H1 (cell line): Measurements from ENCODE around the gene VWF. TPM values are rescaled to one million over a fixed set of nuclear protein-coding genes. Genes with fewer than 3 reads are reported as not detected.

Experiments used
- CTCF ChIA-PET: fragments of 300-600 bp; sonication (Branson Sonifier 250); formaldehyde crosslinking; loops from one replicate; lab custom pipeline; 2021; ENCODE audit not compliant: partially characterized antibody; lab: Charles Lee
- POLR2A ChIA-PET: fragments of 300-600 bp; sonication (Branson Sonifier 250); formaldehyde crosslinking; loops from one replicate; lab custom pipeline; 2021; ENCODE audit warnings: inconsistent platforms; ENCODE audit not compliant: partially characterized antibody; lab: Charles Lee
- DNase-seq, 2 experiments: peaks; one replicate each; pipeline versions ENCODE4 v3.0.0 to v3.0.0-alpha.2; 2010 to 2022; ENCODE audit warnings: low spot score in 2 of 2, low read depth in 1 of 2, mixed read lengths in 1 of 2
- FAIRE-seq: peaks from 2 replicates; lab custom pipeline; 2011; peaks lifted over from hg19 to GRCh38; lab: Jason Lieb, UNC
- H2AFZ ChIP-seq: 2 replicates; pipeline ENCODE4 v1.8.1; 2012; ENCODE audit warnings: low read length, inconsistent platforms
- H2AK5ac ChIP-seq: 2 replicates; pipeline ENCODE4 v1.6.1; 2013; ENCODE audit warnings: low read depth, low read length
- H2BK120ac ChIP-seq: replicated peaks from 2 replicates; pipeline ENCODE3; 2013; ENCODE audit warnings: low read depth, low read length, inconsistent platforms
- H2BK12ac ChIP-seq: 2 replicates; pipeline ENCODE4 v1.6.1; 2013; ENCODE audit warnings: low read depth, low read length
- H2BK15ac ChIP-seq: 2 replicates; pipeline ENCODE4 v1.6.1; 2013; ENCODE audit warnings: low read length
- H2BK20ac ChIP-seq: 2 replicates; pipeline ENCODE4 v1.6.1; 2013; ENCODE audit warnings: low read length
- H2BK5ac ChIP-seq: 2 replicates; pipeline ENCODE4 v1.6.1; 2013; ENCODE audit warnings: low read depth, low read length
- H3K14ac ChIP-seq: 2 replicates; pipeline ENCODE4 v1.6.1; 2013; ENCODE audit warnings: inconsistent platforms; ENCODE audit not compliant: insufficient read length
- H3K18ac ChIP-seq: 2 replicates; pipeline ENCODE4 v1.6.1; 2013; ENCODE audit warnings: low read length; ENCODE audit errors: extremely low read depth
- H3K23ac ChIP-seq: 2 replicates; pipeline ENCODE4 v1.6.1; 2013; ENCODE audit warnings: inconsistent platforms; ENCODE audit not compliant: insufficient read length
- H3K23me2 ChIP-seq: 2 replicates; pipeline ENCODE4 v1.6.1; 2013; ENCODE audit warnings: low read depth, low read length
- H3K27ac ChIP-seq: 2 replicates; pipeline ENCODE4 v1.6.1; 2011; ENCODE audit warnings: low read depth, low read length, inconsistent platforms
- H3K27me3 ChIP-seq, 4 experiments: replicated peaks in 1 of 4; 1 replicate in 1 of 4; 2 replicates in 3 of 4; pipeline versions ENCODE4 v1.6.1 to v1.8.1; 2011 to 2013; ENCODE audit warnings: low read length in 3 of 4, mild to moderate bottlenecking in 3 of 4, inconsistent platforms in 2 of 4, mixed read lengths in 2 of 4, moderate library complexity in 1 of 4; ENCODE audit not compliant: control insufficient read depth in 3 of 4, insufficient read depth in 3 of 4; ENCODE audit errors: extremely low read depth in 1 of 4
- H3K36me3 ChIP-seq, 4 experiments: 2 replicates each; pipeline versions ENCODE4 v1.6.1 to v1.8.1; 2011 to 2013; ENCODE audit warnings: mild to moderate bottlenecking in 4 of 4, low read length in 3 of 4, moderate library complexity in 2 of 4, control low read depth in 1 of 4, inconsistent platforms in 1 of 4; ENCODE audit not compliant: insufficient read depth in 4 of 4, control insufficient read depth in 2 of 4
- H3K4ac ChIP-seq: replicated peaks from 2 replicates; pipeline ENCODE3; 2013; ENCODE audit warnings: low read length, low read depth, mixed read lengths, inconsistent platforms; ENCODE audit not compliant: insufficient read length
- H3K4me1 ChIP-seq, 4 experiments: replicated peaks in 1 of 4; 1 replicate in 1 of 4; 2 replicates in 3 of 4; pipeline versions ENCODE4 v1.6.1 to v1.8.1; 2011 to 2013; ENCODE audit warnings: low read length in 3 of 4, inconsistent platforms in 2 of 4, mixed read lengths in 1 of 4; ENCODE audit not compliant: insufficient read depth in 4 of 4, control insufficient read depth in 3 of 4
- H3K4me2 ChIP-seq, 2 experiments: 2 replicates each; pipeline versions ENCODE4 v1.6.1 to v1.8.1; 2011 to 2013; ENCODE audit warnings: low read depth in 2 of 2, low read length in 2 of 2, control low read depth in 1 of 2, inconsistent platforms in 1 of 2, mild to moderate bottlenecking in 1 of 2; ENCODE audit not compliant: insufficient read depth in 1 of 2
- H3K4me3 ChIP-seq, 4 experiments: fragments of 200-600, 300-600 bp in 1 of 4; sonication (generic), shearing (Covaris generic), sonication (Bioruptor Twin) in 1 of 4; 2 replicates each; pipeline versions ENCODE4 v1.5.1 to v1.8.1; 2011 to 2016; ENCODE audit warnings: low read length in 4 of 4, low read depth in 3 of 4, control low read depth in 2 of 4, inconsistent platforms in 2 of 4, mild to moderate bottlenecking in 2 of 4, mixed read lengths in 1 of 4, moderate library complexity in 1 of 4; ENCODE audit not compliant: insufficient read depth in 2 of 4; ENCODE audit errors: extremely low read depth in 1 of 4
- H3K56ac ChIP-seq: replicated peaks from 2 replicates; pipeline ENCODE3; 2013; ENCODE audit warnings: low read depth, mild to moderate bottlenecking, mixed read lengths, low read length, inconsistent platforms; ENCODE audit not compliant: insufficient read length
- H3K79me1 ChIP-seq: 2 replicates; pipeline ENCODE4 v1.6.1; 2013; ENCODE audit warnings: low read depth, low read length, control low read depth
- H3K79me2 ChIP-seq, 2 experiments: 2 replicates each; pipeline versions ENCODE4 v1.6.1 to v1.8.1; 2012 to 2013; ENCODE audit warnings: low read length in 2 of 2, mild to moderate bottlenecking in 2 of 2, inconsistent platforms in 1 of 2; ENCODE audit not compliant: insufficient read depth in 2 of 2, control insufficient read depth in 1 of 2
- H3K9ac ChIP-seq, 4 experiments: replicated peaks in 1 of 4; 1 replicate in 1 of 4; 2 replicates in 3 of 4; pipeline versions ENCODE4 v1.6.1 to v1.8.1; 2011 to 2013; ENCODE audit warnings: low read depth in 3 of 4, low read length in 3 of 4, control low read depth in 2 of 4, mild to moderate bottlenecking in 2 of 4, moderate library complexity in 2 of 4, inconsistent platforms in 1 of 4; ENCODE audit errors: extremely low read depth in 1 of 4
- H3K9me3 ChIP-seq, 2 experiments: 2 replicates each; pipeline versions ENCODE4 v1.6.1 to v1.8.1; 2012 to 2013; ENCODE audit warnings: mild to moderate bottlenecking in 2 of 2, moderate library complexity in 2 of 2, control low read depth in 1 of 2, inconsistent platforms in 1 of 2, low read depth in 1 of 2, low read length in 1 of 2, mixed read lengths in 1 of 2; ENCODE audit not compliant: insufficient read depth in 2 of 2
- H4K20me1 ChIP-seq, 2 experiments: replicated peaks in 1 of 2; 2 replicates each; pipeline versions ENCODE3 to v1.8.1; 2011 to 2013; ENCODE audit warnings: inconsistent platforms in 2 of 2, low read length in 2 of 2, mild to moderate bottlenecking in 1 of 2; ENCODE audit not compliant: insufficient read depth in 2 of 2, control insufficient read depth in 1 of 2
- H4K5ac ChIP-seq: 2 replicates; pipeline ENCODE4 v1.6.1; 2013; ENCODE audit warnings: low read length, low read depth, mixed read lengths, inconsistent platforms; ENCODE audit not compliant: insufficient read length
- H4K8ac ChIP-seq: 2 replicates; pipeline ENCODE4 v1.8.0; 2013; ENCODE audit warnings: mild to moderate bottlenecking, moderate library complexity, low read length, inconsistent platforms; ENCODE audit not compliant: insufficient read depth; ENCODE audit errors: extremely low read depth
- H4K91ac ChIP-seq: replicated peaks from 2 replicates; pipeline ENCODE3; 2013; ENCODE audit warnings: low read length, mixed read lengths, inconsistent platforms; ENCODE audit not compliant: insufficient read length
- ATF3 ChIP-seq: IDR thresholded peaks from 2 replicates; pipeline ENCODE4 v1.6.1; 2011; ENCODE audit warnings: low read depth, mild to moderate bottlenecking, low read length; ENCODE audit not compliant: insufficient read depth
- BACH1 ChIP-seq: IDR thresholded peaks from 2 replicates; pipeline ENCODE4 v1.6.1; 2012; ENCODE audit warnings: low read length, improper control_type of control experiment
- CREB1 ChIP-seq: IDR thresholded peaks from 2 replicates; pipeline ENCODE4 v1.6.1; 2012; ENCODE audit warnings: inconsistent platforms
- CTBP2 ChIP-seq: IDR thresholded peaks from 2 replicates; pipeline ENCODE4 v1.7.0; 2011; ENCODE audit warnings: borderline replicate concordance, mild to moderate bottlenecking, moderate library complexity, mixed read lengths, low read length; ENCODE audit not compliant: insufficient read depth, insufficient read length
- EGR1 ChIP-seq: IDR thresholded peaks from 2 replicates; pipeline ENCODE4 v1.6.1; 2011; ENCODE audit warnings: low read depth, low read length, borderline replicate concordance
- FOSL1 ChIP-seq: IDR thresholded peaks from 2 replicates; pipeline ENCODE4 v1.6.1; 2011; ENCODE audit warnings: mild to moderate bottlenecking, low read depth, low read length, moderate library complexity; ENCODE audit not compliant: insufficient read depth
- GABPA ChIP-seq: IDR thresholded peaks from 2 replicates; pipeline ENCODE4 v1.6.1; 2011; ENCODE audit warnings: mild to moderate bottlenecking, low read length, moderate library complexity, borderline replicate concordance; ENCODE audit not compliant: insufficient read depth
- KDM1A ChIP-seq: fragments of 200-600, 300-600 bp; sonication (generic); IDR thresholded peaks from 2 replicates; pipeline ENCODE4 v1.7.1; 2016; ENCODE audit warnings: mild to moderate bottlenecking, low read length, borderline replicate concordance
- PHF8 ChIP-seq: fragments of 200-600 bp; sonication (generic); conservative IDR thresholded peaks from 2 replicates; pipeline ENCODE4 v1.7.1; 2012; ENCODE audit warnings: low read depth, mild to moderate bottlenecking, inconsistent platforms, low read length, moderate library complexity
- POLR2AphosphoS5 ChIP-seq: IDR thresholded peaks from 2 replicates; pipeline ENCODE4 v1.6.1; 2011; ENCODE audit warnings: low read depth, low read length
- TAF1 ChIP-seq: IDR thresholded peaks from 2 replicates; pipeline ENCODE4 v1.6.1; 2011; ENCODE audit warnings: mild to moderate bottlenecking, low read depth, low read length
- WGBS, 2 experiments: shearing (Covaris generic) in 1 of 2; methylation state at CpG; one replicate each; pipeline versions ENCODE4 v1.1.6 to v1.1.7; 2013 to 2015; ENCODE audit warnings: low lambda C conversion rate in 2 of 2, mixed read lengths in 2 of 2, inconsistent platforms in 1 of 2, low coverage in 1 of 2, missing lambda C conversion rate in 1 of 2; ENCODE audit not compliant: insufficient replicate concordance in 2 of 2, insufficient coverage in 1 of 2, insufficient read length in 1 of 2; ENCODE audit errors: extremely low coverage in 1 of 2, missing lambda C conversion rate in 1 of 2; 5-methylcytosine and 5-hydroxymethylcytosine counted together
- polyA plus RNA-seq, 7 experiments: library from polyadenylated mRNA; depleted of rRNA in 3 of 7; stranded (reverse) in 5 of 7; unstranded in 2 of 7; fragments of >200 nt in 5 of 7; fragments of 200-250 nt in 2 of 7; gene quantifications; 1 replicate in 5 of 7; 2 replicates in 1 of 7; 4 replicates in 1 of 7; pipeline versions ENCODE4 v1.2.1 to v1.2.3, GENCODE V29; 2011 to 2013; ENCODE audit warnings: missing spikeins in 2 of 7, mixed read lengths in 2 of 7
- total RNA-seq: library from RNA; stranded (reverse); fragmentation: NEBNext Ultra II Directional; extraction: Animal tissue kit (Norgen Biotek cat#: 25700); gene quantifications from 2 replicates; pipeline ENCODE4 v1.2.1, GENCODE V29; 2021

Gene VWF
- total and polyA plus RNA-seq, 2 of the 8 experiments (the other 6 are each of a cell fraction or from before 2014, with no cell fraction given): 0.39 to 0.60 TPM

- no peak for TF ChIP-seq CTBP2
- TF ChIP-seq FOSL1: no peak
- TF ChIP-seq CREB1: no peak
- no peak for TF ChIP-seq PHF8
- TF ChIP-seq KDM1A: no peak
- TF ChIP-seq BACH1: no peak
- TF ChIP-seq GABPA: no peak
- TF ChIP-seq POLR2AphosphoS5: no peak
- TF ChIP-seq EGR1: no peak
- TF ChIP-seq ATF3: no peak
- no peak for TF ChIP-seq TAF1
- Histone ChIP-seq H2AK5ac (no peak overlapping the region), H3K23ac (no peak overlapping the region), H3K36me3 (no peaks in the 10 kb centered on the region), H3K27ac (no peak overlapping the region), H2BK120ac (no peak overlapping the region), H4K91ac (no peak overlapping the region), H3K14ac (no peak overlapping the region), H3K9me3 (no peaks in the 10 kb centered on the region), H2AFZ (no peak overlapping the region), H3K79me1 (no peaks in the 10 kb centered on the region), H4K20me1 (no peaks in the 10 kb centered on the region), H2BK5ac (no peak overlapping the region), H3K4me1 (peaks cover 0 to 5% (median 2%) of the 10 kb centered on the region in 4 experiments; a peak in 4 of 7 replicates), H3K9ac (no peak overlapping the region), H2BK12ac (no peak overlapping the region), H2BK20ac (no peak overlapping the region), H3K4me3 (no peak overlapping the region), H3K4me2 (no peak overlapping the region; a peak in 1 of 4 replicates), H3K23me2 (peaks cover 2% of the 10 kb centered on the region), H3K27me3 (peaks cover 4 to 23% (median 10%) of the 10 kb centered on the region in 4 experiments; a peak in 5 of 7 replicates), H2BK15ac (no peak overlapping the region), H4K8ac (no peak overlapping the region), H4K5ac (no peak overlapping the region), H3K56ac (no peak overlapping the region), H3K18ac (no peak overlapping the region), H3K4ac (no peak overlapping the region), H3K79me2 (no peaks in the 10 kb centered on the region)
- no peak for FAIRE-seq
- WGBS, 2 experiments: 78% methylated on average over 2 of the region's 2 CpGs; no CpG with 5 or more reads in 1 of the 2 experiments
- ChIA-PET POLR2A (interaction anchor here (1.7 kb wide), 1 partner anchor 98 kb away, joined by 5 read pairs; no protein-coding TSS in a partner anchor), CTCF (interaction anchor here (1.0 kb wide), 1 partner anchor 92 kb away, joined by 3 read pairs; no protein-coding TSS in a partner anchor)
- DNase-seq: no peak
Observed at GRCh38 chr12:5946388-5946787, 178.1 kb downstream of the VWF start.
